GM19035 (cell line): ENCODE results near the gene RAPGEF4.
"Not testable (repeated sequence)": the region's sequence is repeated elsewhere in the genome, so short reads cannot be mapped to it uniquely, and the experiment has no call there.

ENCODE experiments used
- ATAC-seq: cut with Tn5 transposase; IDR thresholded peaks from one replicate; pipeline ENCODE4 v1.9.1; 2021; ENCODE audit not compliant: unreplicated experiment

Gene RAPGEF4

DNA sequence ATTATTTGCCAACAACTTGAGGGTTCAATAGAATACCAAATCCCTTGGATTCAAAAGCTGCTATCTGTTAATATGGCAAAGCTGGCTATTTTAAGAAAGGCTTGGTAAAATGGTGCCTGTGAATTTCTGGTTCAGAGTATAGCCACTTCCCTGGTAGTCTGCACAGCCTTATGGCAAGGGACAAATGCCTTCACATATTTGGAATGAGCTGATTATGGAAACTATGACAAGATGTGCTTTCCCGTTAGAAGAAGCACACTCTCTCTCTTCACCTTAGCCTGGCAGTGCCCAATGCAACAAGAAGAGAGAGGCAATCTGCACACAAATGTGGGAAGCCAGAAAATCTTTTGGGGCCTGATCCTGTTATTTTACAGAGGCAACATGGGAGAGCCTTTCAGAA lies 292.5 kb downstream of the RAPGEF4 start:
- no peak for ATAC-seq

DNA sequence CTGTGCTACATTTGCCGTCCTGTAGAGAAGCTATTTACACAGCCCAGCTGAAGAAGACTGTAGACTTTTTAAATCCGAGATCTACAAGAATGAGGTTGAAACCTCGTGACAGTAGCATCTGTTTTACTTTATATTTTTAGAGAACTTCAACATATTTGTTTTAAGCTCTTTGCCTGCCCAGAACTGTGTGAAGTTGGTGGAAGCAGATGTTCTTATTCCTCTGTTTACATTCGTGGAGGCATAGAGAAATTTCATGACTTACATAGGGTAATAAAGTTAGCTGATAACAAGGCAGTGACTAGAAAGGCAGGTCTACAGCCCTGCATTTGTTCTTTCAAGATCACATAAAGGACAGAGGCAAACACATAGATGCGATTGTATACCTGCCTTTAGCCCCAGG lies 293.0 kb downstream of the RAPGEF4 start:
- ATAC-seq, result no peak

DNA sequence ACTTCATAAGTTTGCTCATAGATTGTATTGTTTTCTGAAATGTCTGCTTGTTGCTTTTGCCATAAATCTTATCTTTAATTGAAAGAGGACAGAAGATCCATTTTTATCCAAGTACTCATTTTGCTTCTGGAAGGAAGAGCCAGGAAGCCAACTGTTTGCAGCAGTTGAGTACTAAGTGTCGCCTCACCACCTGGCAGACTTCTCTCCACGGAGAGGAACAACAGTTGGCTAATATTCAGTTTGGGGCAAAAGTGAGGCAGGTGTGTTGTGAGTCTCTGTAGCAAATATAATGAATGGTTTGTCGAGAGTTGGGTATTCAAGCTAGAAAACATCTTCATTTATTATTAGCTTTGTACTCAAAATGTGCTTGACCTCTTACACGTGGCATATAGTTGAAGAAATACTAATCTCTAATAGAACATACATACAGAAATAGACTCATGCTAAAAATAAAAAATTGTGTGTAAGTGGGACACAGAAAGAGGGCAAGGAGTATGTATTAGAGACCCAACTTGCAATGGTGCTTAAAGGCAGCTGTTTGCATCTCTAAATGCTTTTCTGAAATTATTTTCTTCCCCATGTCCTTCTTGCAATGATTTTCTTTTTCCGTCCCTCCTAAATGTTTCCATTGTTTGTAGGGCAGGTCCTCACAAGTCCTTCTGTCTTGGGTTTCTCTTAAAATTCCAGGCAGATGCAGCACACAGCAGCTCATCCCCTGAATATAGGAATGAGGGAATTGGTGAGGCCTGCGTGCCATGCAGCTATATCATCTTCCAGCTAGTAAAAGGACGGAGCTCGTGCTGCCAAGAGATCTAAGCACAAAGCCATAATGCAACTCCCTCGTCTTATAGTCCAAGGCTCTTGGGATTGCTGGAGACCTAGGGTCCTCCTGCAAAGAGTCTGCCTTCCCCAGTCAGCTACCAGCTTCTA lies 295.2 kb downstream of the RAPGEF4 start:
- ATAC-seq, result no peak

- ATAC-seq, result no peak
Observed at GRCh38 chr2:173032032-173032431, 296.4 kb downstream of the RAPGEF4 start.

GRCh38 chr2:173033084-173033483 lies 297.4 kb downstream of the RAPGEF4 start:
- no peak for ATAC-seq

DNA sequence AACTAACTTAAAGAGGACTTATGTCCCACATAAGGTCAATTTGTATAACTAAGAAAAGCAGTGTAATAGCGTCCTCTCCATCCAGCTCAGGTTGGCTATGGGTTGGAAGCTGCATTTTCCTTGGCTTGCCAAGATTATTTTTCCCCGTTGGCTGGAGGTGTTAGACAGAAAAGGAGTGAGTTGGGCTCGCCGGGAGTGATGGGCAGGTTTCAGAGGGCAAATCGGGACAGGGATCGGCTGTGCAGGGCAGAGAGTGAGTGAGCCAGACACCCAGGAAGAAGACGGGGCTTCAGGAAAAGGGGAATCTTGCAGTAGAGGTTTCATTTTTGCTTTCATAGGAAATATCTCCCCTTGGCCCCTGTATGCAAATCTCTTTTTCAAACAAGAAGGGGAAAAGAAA lies 298.5 kb downstream of the RAPGEF4 start:
- ATAC-seq, result no peak

DNA sequence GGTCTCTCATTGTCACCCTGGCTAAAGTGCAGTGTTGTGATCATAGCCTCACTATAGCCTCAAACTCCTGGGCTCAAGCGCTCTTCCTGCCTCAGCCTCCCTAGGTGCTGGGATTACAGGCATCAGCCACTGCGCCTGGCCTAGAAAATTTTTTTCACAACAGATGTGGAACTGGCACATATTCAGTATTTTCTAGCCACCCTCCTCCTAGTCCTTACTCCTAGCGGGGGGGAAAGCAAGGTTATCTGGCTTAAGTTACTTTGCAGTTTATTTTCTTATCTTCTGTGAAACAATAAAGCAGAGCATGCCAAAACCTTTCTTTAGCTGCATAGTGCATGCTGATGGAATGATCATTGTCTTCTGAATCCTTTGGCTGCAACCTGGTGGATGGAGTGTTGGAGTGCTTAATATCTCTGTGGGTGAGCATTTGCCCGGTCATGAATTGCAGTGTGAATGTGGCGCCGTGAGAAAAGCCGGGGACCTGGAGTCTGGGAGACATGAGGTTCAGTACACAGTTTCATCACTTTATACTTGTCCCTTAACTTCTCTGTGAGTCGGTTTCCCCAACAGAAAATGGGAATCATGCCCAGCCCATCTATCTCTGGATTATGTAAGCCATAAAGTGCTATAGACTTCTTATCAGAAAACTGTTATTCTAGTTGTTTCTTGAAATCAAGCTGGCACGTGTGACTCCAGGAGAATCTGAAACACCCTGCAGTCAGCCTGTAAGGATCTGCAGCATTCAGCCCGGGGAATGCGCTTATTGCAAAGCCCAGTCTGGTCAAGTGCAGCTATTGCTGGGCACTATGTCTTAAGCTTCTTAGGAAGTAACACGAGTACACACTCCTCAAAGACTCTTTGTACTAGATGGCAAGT lies 301.8 kb downstream of the RAPGEF4 start:
- no peak for ATAC-seq

GRCh38 chr2:173038257-173038656 lies 302.6 kb downstream of the RAPGEF4 start:
- ATAC-seq, result not testable (repeated sequence)

DNA sequence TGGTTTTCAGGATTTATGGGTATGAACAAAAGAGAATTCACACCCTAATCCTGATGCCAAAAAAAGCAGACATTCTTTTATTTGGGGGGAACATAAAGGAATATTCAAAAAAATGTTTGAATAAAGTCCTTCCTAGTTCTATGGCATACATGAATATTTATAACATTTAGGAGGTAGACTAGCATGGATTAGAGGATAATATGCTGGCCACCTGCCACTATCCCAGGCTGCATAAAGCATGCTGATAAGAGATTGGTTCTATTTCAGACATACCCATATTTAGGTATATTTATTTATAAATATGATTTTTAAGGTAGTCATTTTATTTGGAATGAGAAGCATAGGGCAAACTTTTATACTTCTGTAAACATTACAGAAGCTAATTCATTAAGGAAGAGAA lies 305.1 kb downstream of the RAPGEF4 start:
- no peak for ATAC-seq

DNA sequence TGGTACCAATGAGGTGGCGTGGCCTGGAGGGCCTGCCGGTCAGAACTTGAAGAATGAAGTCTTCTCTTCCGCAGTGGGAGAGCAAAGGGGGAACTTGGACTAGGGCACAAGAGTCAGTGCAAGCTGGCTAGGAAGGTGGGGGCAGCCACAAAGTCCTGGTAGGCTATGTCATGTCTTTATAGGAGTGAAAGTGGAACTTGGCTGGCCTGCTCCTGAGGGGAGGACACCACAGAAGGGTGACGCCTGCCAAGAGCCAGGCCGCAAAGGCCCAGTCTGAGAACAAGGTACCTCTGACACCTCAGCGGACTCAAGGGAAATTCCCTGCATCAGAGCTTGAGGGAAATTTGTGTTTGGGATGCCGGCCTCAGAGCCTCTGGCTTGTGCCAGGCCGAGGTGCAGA lies 307.8 kb downstream of the RAPGEF4 start:
- ATAC-seq, result no peak

GRCh38 chr2:173043897-173044519 lies 308.4 kb downstream of the RAPGEF4 start:
- no peak for ATAC-seq

GRCh38 chr2:173044686-173045085 lies 309.0 kb downstream of the RAPGEF4 start:
- ATAC-seq, result no peak

GRCh38 chr2:173045181-173045580 lies 309.5 kb downstream of the RAPGEF4 start:
- no peak for ATAC-seq

- ATAC-seq, result no peak
Observed at GRCh38 chr2:173048522-173048896, 312.9 kb downstream of the RAPGEF4 start.

DNA sequence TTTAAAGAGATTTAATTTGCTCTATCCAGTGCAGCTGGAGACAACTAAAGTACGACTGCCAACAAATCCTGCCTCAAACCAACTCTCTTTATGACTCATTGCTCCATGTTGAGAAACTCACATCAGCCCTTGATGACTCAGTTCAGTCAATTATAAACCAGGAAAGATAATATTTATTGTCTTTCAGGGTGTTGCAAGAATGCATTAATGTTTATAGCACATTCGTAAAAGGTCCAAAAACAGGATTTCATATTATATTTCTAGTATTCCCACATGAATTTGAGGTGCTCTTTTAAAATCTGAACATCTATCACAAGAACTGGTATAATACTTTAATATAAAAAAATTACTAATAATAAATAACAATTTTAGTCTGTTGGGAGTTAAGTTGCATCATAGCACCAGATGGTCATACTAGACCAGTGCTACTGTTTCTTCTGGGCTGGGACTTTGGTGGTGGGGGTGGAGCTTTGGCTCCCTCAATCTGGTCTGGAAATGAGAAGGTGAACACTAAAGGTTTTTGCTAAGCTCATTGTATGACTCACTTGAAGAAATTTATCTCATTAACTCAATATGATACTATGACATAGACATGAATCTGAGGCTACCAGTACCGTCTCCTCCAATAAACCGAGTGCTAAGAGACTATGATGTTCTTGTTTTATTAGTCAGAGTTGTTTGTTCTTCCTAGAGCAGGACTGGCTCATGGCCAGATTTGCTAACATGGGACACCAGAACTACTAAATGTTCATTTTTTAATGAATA lies 313.4 kb downstream of the RAPGEF4 start:
- peak; percentile 65 for ATAC-seq

DNA sequence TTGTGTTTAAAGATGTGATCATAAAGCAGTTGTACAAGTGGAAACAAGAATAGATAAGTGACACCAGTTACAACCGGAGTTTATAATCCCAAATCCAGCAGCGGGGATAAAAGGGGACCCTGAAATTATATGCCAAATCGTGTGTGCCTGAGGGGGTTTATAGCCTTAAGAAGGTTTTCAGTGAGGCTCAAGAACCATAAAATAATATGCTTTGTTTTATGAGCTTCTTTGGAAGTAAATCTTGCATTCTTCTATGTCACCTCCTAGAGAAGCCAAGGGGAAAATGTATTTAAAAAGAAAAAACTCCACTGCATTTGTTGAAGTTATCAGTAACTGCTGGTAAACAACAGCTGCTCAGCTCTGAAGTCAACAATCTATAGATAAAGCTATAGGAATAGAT lies 314.2 kb downstream of the RAPGEF4 start:
- ATAC-seq, result no peak

DNA sequence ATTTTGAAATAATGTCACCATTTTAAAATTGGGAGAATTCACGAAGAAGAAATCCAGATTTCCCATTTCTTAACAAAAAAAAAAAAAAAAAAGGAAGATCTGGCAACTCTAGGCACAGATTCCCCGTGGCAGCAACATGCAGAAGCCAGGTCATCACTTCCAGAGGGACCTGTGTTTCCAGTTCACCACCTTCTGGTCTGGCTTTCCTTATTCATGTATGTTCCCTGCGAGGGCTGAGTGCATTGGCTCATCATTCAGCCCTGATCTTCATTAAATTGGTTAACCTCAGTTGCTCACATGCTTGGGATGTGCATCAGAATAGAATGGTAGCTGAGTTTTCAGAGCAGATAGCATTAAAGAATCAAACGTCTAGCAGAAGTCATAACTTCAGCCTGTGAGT lies 315.0 kb downstream of the RAPGEF4 start:
- ATAC-seq, result no peak

GRCh38 chr2:173051463-173052215 lies 316.0 kb downstream of the RAPGEF4 start:
- no peak for ATAC-seq

DNA sequence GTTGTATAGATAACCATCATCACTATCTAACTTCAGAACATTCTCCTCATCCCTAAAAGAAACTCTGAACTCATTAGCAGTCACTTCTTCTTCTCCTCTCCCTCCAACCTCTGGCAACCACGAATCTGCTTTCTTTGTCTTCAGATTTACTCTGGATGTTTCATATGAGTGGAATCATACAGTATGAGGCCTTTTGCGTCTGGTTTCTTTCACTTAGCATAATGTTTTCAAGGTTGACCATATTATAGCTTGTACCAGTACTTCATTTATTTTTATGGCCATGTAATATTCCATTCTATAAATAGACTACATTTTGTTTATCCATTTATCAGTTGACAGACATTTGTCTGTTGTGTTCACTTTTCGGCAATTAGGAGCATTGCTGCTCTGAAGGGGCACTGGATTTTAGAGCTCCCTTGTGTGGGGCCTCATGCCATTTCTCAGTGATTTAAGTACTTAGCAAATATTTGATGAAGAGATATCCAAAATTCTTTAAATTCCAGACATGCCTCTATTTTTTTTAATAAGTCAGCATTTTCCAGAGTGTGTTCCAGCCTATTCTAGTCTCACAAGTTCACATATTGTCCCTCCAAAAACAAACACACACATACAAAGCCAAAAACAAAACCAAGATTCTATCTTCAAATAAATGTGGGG lies 317.5 kb downstream of the RAPGEF4 start:
- no peak for ATAC-seq

- ATAC-seq, result no peak
Observed at GRCh38 chr2:173054466-173054865, 318.8 kb downstream of the RAPGEF4 start.
